Ecto neural progenitor cell (in vitro differentiated cells): ENCODE data around the gene KLHL22.

Experiments
- DNase-seq: peaks from one replicate; pipeline ENCODE4 v3.0.0-alpha.2; 2018; ENCODE audit warnings: low spot score

The KLHL22 gene

DNA sequence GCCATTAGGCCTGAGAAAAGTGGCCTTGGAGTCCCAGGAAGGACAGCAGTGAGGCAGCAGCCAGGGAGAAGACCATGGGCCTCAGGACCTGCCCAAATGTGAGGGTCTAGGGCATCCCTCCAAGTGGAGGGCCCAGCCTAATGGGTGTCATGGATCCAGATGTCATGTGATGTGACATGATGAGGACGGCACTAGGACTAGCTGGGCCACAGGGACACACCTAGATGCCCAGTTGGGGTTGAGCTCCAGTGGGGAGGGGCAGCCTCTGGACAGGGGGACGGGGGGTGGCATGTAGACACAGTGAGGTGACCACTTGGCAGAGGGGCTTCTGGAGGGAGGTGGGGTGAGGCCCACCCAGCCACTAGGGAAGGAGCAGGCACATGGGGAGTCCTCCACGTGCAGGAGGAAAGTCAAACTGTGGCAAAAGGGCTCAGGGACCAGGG lies 63.3 kb downstream of the KLHL22 start:
- no peak for DNase-seq

DNA sequence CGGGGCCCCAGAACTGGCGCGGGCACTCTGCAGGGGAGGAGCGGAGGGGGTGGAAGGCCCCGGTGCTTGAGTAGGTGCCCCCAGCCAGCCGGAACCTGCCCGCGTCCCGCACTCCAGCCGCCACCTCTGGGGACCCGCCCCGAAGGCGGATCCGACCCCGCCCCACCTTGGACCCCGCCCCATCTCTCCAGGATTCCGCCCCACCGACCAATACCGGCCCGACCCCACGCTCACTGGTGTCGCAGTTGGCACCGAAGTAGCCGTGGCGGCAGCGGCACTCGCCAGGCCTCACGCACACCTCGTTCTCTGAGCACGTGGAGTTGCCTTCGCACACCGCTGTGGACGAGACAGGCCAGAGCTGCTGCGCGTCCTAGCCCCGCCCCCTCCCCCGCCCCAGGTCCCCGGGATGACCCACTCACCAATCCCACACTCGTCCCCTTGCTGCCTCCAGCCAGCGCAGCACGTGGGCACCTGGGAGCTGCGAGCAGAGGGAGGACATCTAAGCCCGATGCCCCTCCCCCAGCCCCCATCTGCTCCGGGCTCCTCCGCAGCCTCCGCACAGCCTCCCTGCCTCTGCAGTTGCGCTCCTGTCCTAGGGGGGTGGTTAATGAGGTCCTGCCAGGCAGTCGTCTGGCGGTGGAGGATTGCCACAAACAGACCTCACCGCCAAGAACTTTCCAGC lies 63.9 kb downstream of the KLHL22 start:
- no peak for DNase-seq

DNA sequence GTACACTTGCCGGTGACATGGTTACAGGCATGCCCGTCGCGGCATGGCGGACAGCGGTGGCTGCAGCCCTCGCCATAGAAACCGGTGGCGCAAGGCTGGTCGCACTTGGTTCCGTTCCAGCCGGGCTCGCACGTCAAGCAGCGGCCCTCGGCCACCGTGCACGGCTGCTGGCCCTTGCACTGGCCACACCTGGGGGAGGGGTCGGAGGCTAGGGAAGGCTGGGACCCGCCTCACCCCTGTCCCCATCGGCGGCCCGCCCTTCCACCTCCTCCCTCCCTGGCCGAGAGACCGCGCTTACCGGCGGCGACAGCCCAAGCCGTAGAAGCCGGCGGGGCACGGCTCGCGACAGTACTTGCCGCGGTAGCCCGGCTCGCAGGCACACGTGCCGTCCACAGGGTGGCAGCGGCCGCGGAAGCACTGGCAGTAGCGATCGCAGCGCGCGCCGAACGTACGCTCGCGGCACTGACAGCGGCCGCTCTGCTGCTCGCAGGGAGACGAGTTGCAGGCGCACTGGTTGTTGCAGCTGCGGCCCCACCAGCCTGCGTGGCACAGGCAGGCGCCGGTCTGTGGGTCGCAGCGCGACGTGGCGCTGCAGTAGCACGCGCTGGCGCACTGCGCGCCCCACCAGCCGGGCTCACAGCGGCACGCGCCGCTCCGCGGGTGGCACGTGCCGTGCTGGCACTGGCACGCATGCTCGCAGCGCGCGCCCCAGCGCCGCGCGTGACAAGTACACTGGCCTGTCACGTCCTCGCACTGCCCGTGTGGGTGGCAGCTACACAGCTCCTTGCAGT lies 64.7 kb downstream of the KLHL22 start:
- DNase-seq: peak; percentile 78

DNA sequence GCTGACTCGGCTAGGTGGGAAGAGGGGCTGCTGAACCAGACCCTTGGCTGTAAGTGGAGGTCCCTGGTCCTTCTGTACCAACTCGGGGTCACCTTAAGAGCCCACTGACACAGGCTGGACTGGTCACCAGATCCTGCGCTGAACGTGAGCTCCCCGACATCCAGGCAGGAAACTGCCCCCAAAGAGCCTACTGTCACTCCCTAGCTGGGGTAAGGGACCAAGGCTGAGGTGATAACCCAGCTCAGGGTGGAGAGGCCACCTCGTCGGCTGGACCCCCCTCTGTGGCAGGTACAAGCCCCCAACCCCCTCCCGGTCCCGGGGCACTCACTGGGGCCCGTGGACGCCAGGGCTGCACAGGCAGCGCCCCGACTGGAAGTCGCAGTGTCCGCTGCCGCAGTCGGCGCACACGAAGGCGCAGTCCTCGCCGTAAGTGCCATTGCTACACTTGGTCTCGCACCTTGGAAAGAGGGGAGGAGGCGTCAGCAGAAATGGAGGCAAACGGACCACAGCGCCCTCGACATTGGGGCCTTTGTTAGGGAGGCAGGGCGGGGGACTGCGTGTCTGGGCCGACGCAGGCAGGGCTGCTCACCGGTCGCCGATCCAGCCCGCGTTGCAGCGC lies 65.4 kb downstream of the KLHL22 start:
- DNase-seq: no peak

DNA sequence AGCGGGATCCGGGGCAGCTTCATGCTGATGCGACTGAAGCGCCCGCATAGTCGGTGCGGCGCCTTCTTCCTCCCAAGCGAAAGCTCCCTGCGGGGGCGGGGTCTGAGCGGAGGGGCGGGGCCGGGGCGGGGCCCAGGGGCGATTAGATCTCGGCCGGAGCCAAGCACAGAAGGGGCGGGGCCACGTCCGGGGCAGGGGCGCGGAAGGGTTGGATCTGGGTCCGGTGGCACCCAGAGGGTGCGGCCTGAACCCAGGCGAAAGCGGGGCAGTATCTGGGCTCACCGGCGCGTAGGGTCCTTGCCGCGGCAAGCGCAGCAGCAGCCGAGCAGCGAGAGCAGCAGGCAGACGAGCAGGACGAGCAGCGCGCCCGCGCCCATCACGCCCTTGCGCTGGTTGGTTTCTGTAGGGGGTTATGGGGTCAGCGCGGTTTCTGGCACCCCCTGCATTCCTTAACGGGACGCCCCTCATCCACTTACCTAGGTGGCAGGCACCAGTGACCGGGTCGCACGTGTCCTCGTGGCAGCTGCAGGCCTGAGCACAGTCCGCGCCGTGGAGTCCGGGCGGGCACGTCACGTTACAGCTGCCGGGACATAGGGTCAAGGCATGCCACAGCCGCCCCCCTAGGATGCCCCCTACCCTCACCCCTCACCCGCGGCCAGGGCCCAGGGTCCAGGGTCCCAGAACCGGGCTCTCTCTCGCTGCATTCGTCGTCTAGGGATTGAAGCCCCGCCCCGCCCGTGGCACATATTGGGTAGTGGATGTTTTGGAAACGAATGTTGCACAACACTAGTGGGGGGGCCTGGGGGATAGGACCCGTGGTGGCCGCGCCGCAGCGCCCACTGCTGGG lies 66.1 kb downstream of the KLHL22 start:
- peak; percentile 90 for DNase-seq

DNA sequence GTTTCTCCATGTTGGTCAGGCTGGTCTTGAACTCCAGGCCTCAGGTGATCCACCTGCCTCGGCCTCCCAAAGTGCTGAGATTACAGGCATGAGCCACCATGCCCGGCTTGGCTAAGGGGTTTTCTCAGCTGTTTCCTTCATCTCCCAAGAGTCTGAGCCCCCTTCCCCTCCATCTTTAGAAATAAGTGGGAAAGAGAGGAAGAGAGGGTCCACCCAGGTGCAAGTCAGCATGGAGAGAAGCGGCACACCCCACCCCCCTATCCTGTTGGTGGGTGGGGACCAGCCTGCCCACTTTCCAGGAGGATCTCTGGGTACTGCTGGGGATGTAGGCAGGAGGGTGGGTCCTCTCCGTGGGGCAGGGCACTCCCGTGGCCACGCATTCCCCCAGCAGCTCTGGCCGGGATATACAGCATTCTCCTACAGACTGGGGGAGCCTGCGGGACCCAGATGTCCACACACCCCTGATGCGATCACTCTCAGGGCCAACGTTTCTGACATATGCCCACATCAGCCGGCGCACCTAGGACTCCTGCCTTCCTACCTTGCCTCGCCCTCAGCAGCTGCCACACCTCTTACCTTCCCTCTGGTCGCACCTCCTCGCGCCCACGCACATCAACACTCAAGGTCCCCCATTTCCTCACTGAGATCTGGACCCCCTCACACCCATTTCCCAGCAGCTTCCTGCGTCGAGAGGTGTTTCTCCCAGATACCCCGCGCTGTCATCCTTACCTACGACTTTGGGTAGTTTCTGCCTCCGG lies 66.9 kb downstream of the KLHL22 start:
- DNase-seq: no peak

DNA sequence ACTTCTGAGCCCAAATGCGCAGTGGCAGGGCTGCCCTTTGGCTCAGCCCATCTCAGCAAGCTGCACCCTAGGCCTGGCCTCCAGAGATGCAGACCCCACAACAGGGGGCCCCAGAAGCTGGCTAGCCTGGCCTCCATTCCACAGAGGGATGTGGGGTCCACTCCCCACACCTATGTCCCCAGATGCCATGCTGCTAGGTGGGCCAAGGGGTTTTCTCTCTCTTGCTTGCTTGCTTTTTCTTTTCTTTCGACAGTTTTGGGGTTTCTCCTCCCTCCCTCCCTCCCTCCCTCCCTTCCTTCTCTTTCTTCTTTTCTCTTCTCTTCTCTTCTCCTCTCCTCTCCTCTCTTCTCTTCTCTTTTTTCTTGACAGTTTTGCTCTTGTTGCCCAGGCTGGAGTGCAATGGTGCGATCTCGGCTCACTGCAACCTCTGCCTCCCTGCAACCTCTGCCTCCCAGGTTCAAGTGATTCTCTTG lies 67.6 kb downstream of the KLHL22 start:
- no peak for DNase-seq

DNA sequence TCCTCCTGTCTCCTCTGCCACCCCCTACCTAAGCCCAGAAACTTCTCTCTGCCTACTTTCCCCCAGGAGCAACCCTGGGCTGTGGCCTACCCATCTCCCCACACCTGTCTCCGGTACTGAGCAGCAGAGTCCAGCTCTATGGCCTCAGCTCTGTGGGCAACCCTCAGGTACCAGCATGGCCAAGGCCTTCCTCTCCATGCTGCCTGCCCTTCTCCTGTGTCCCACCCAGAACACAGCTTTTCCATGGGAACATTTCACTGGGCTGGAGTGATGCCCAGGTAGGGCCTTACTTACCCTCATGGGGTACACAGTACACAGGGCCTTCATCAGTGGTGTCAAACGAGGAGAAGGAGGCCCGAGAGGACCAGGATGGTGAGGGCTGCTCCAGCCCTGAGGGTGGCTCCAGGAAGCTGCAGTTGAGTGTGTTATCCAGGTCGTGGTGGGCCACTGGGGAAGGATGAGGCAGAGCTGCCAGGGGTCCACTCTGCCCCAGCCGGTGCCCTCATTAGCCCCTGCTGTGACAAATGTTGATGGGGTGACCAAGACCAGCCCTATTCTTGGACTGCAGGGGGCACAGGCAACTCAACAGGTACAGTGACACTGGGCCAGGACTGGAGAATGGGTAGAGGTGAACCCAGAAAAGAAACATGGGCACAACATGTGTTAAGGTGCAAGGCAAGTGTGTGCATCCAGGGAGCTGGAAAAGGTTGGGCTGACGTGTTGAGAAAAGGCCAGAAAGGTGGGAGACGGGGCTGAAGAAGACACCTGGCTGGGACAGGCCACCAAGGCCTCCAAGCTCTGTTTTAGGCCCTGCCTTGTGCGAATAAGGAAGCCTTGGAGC lies 68.3 kb downstream of the KLHL22 start:
- DNase-seq: no peak

DNA sequence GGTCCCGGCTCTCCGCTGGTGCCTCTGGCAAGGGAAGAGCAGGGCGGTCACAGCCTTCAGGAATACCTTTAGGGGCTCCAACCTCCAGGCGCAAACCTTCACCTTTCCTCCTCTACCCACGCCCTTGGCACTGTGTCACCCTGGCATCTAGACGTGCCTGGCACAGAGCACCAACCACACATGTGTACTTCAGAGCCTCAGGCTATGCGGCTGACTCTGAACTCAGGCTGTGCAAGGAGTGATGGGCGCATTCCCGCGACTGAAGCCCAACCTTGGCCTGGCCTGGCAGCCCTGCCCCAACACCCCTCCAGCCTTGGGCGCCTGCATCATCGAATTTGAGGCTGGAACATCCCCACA lies 69.4 kb downstream of the KLHL22 start:
- no peak for DNase-seq

DNA sequence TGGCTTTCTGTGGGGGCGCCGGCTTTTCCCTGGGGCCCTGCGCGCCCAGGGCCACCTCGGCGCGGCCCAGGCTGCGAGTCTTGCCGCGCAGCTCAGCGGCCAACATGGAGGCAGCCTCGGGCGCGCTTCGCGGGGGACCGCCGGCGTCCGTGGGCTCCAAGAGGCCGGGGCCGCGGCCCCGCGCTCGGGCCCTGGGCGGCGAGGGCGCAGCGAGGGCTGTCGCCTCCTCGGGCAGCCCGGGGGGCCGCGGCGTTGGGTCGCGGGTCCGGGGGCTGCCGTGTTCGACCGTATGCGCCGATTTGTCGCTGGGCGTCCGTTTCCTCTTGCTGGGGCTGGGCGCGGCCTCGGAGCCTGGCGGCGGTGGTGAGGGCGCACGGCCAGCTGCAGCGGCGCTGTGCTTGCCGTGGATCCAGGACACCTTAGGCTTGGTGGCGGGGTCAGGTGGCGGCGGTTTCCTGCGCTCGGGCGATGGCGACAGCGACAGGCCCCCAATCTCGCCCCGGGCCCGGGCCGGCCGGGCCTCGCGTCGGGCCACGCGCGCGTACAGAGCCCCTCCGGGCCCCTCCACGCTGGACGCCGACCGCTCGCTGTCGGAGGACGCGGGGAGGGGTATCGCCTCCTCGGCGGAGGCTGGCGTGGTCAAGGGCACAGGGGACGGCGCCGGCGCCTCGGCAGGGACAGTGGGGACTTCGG lies 69.9 kb downstream of the KLHL22 start:
- no peak for DNase-seq

DNA sequence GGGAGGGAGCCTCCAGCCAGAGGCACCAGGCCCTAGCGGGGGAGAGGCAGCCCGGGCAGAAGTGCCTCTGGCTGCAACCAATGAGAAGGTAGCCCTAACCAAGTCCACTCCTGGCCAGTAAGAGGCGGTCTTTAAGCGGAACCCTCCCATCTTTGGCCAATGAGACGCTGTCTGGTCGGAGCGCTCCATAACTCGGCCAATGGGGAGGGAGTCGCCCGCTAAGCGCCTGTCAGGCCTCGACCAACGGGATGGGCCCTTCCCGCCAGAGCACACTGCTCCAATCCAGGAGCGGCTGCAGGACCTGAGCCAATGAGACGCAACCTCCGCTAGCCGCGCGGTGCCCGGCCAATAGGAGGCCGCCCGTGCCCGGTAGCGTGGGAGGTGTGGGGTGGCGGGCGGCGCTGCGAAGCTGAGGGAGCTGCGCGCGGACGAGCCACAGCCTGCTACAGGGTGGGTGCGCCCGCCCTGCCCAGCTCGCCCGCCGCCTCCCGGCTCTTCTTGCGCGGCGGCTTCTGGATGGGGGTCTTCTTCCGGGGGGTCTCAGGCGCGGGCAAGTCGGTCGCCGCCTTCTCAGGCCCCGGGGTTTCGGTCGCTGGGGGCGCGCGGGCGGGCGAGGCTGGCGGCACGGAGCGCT lies 70.5 kb downstream of the KLHL22 start:
- peak; percentile 79 for DNase-seq

DNA sequence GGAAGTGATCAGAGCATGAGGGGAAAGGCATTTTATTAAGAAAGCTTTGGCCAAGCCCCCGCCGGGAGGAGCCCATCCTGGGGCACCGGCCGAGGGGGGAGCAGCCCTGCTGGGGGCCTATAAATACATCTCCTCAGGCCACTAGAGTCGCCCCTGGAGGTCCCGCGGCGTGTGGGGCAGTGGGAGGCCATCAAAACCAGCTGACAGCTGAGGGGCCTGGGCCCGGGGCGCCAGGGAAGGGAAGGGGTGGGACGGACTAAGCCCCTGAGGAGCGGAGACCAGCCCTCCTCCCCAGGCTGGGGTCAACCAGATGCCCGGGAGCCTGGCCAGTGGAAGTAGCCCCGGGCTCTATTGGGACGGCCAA lies 71.0 kb downstream of the KLHL22 start:
- DNase-seq: no peak

DNA sequence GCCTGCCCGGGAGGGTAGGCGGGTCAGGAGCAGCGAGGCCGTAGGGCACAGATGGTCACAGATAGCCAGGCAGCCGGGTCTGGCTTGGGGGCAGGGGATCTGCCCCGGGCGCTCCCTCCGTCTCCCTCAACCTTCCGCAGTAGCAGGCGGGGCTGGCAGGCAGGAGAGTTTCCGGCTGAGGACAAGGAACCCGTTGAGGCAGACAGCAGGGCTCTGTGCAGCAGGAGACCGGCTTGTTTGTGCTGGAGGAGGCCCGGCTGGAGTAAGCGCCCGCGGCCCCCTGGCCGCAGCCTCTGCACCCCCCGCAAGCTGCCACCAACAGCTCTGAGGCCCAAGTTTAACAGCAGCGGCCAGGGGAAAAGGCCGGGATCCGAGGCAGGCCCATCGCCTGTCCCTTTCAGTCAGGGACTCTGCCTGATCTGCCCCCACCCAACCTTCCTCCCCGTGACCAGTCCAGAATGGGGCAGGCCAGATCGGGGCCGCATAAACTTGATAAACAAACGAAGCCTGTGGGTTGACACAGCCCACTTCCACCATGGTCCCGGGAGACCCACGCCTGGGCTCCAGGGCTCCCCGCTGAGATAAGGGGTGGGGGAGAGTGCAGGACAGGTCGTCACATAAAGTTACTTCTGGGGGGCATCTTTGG lies 71.6 kb downstream of the KLHL22 start:
- no peak for DNase-seq

DNA sequence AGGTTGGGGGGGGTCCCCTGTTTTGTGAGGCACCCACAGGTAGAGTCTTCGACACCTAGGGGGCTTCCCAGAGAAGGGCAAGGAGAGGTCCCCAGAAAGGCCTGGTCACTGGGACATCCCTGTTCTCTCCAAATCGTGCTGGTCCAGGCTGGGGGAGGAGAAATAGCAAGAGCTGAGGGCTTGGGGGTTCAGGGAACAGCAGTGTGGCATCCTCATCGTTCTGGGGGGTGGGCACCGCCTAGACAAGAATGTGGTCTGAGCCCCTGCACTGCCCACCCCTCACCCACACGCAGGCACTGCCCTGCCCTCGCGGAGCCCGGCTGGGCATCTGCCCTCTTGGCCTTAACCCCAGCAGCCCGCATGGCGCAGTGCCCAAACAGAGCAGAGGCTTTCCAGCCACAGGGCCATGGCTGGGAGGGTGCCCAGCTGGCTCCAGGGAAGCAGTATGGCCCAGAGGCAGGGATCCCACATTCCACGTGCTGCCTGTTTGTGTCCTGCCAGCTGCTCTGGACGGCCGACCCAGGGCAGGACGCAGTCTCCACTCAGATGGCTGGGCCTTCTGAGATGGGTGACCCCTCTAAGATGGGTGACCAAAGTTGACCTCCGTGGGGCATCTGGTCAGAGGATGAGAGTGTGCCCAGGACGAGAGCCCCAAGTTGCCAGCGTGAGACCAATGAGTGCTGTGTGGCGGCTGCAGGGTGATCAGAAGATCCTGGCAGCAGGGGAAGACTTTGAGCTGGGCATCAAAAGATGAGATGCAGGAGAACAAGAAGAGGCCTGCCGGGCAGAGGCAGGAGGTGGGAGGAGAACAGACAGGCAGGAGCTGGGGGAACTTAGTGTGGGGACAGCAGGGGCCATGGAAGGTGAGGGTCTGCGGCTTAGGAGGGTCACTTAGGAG lies 72.3 kb downstream of the KLHL22 start:
- DNase-seq: no peak

DNA sequence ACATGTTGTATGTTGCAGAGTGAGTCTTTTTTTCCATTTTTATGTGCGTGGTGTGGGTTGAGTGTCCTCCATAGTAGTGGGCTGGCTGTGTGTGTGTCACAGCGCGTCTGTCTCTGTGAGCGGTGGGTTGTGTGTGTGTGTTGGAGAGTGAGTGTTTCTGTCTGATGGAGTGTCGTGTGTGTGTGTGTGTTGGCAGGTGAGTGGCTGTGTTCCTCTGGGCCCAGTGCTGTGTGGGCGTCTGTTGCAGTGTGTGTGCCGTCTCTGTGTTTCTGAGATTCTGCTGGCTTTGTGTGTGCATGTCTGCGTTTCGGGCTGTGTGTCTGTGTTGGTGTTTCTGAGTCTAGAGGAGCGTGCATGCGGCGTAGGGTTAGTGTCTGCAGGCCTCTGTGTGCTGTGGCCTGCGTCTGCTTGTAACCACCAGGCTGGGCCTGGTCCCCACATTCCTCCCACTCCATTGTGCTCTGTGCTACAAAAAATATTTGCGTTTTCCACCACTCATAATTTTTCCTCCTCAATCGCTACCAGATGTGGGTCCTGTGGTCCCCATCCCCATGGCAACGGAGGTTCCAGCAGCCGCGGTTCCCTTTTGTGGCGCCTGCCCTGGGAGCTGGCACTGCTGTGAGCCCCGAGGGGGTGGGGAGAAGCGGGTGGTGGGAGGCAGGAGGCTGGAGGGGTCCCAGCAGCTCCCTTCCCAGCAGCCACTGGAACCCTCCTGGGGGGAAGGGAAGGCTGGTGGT lies 73.2 kb downstream of the KLHL22 start:
- DNase-seq: no peak

DNA sequence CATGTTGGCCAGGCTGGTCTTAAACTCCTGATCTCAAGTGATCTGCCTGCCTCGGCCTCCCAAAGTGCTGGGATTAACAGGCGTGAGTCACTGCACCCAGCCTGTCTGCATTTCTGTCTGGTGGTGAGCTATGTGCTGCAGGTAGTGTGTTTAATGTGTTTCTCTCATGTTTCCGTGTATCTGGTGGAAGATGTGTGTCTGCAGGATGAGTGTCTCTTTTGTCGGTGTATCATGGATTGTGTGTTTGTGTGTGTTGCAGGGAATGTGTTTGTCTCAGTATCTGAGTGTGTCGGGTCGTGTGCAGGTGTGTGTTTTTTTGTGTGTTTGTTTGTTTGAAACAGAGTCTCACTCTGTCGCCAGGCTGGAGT lies 74.1 kb downstream of the KLHL22 start:
- no peak for DNase-seq

DNA sequence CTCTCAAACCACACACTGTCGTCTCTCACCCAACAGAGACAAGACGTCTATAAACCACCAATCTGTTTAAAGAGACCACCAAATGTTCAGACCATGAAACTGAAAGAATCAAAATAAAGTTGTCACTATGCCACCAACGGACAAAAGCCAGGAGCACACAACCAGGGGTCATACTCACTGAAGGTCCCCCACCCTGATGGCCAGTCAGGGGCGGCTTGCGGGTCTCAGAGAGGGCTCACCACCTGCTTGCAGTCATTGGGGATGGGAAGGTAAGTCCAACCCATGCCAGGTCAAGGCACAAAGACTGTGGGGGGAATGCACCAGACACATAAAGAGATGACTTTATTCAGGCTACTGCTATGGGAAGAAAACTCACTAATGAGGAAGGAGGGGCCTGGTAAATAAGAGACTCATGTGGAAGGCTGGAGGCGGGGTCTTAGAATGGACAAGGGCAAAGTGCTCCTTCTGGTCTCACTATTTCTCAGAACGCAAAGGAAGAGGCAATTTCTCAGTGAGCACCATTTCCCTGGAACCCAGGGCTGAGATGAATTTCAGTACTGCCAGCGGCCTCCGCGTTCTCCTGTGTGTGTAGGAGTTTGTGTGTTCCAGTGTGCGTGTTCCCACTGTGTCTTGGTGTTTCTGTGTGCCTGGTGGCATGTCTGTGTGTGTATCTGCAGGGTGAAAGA lies 75.3 kb downstream of the KLHL22 start:
- DNase-seq: no peak
